K562 (cell line): Measurements from ENCODE around the gene SLC44A1. TPM values are rescaled to one million over a fixed set of nuclear protein-coding genes. Genes with fewer than 3 reads are reported as not detected.

ENCODE experiments used
- ATAC-seq: fragments of 200-7000 bp; cut with Tn5 transposase; 3 replicates; pipeline ENCODE4 v1.9.1; 2020; ENCODE audit warnings: moderate library complexity
- BruUV-seq: library from RNA; stranded (reverse); fragments of 400-500 nt; replicated peaks from 2 replicates; lab custom pipeline; 2021; lab: Mats Ljungman, UMichigan
- CTCF ChIA-PET: fragments of 300-600 bp; formaldehyde crosslinking; extraction: SDS; loops from one replicate; lab custom pipeline; 2021; ENCODE audit warnings: low intra/inter-chr PET ratio; lab: Yijun Ruan, JAX
- POLR2A ChIA-PET: fragments of 300-600, 350-650 bp; sonication (Branson Sonifier 250); formaldehyde crosslinking; extraction: SDS; loops from one replicate; lab custom pipeline; 2021; ENCODE audit warnings: antibody characterized with exemption, inconsistent platforms; lab: Yijun Ruan, JAX
- DNase-seq, 4 experiments: peaks; one replicate each; pipeline versions ENCODE4 v3.0.0 to v3.0.0-alpha.2; 2011 to 2018; ENCODE audit warnings: low spot score in 3 of 4, mixed read lengths in 3 of 4; ENCODE audit errors: extremely low read depth in 1 of 4
- FAIRE-seq: peaks from 2 replicates; lab custom pipeline; 2011; peaks lifted over from hg19 to GRCh38; lab: Jason Lieb, UNC
- H2AFZ ChIP-seq: 2 replicates; pipeline ENCODE4 v1.6.0; 2011; ENCODE audit warnings: low read depth, low read length, control low read depth, inconsistent platforms
- H3K27ac ChIP-seq: fragments of 200-600 bp; 3 replicates; pipeline ENCODE4 v1.8.0; 2011; ENCODE audit warnings: low read depth, mild to moderate bottlenecking, control low read depth, inconsistent platforms, low read length, moderate library complexity, mixed read lengths; ENCODE audit errors: extremely low read depth
- H3K27me3 ChIP-seq, 2 experiments: fragments of 300-600 bp in 1 of 2; 2 replicates in 1 of 2; 3 replicates in 1 of 2; pipeline versions ENCODE4 v1.6.0 to v1.8.0; 2011; ENCODE audit warnings: inconsistent platforms in 2 of 2, low read length in 2 of 2, mild to moderate bottlenecking in 1 of 2, mixed read lengths in 1 of 2, moderate library complexity in 1 of 2; ENCODE audit not compliant: control insufficient read depth in 2 of 2, insufficient read depth in 2 of 2
- H3K36me3 ChIP-seq: fragments of 300-600 bp; 3 replicates; pipeline ENCODE4 v1.8.0; 2011; ENCODE audit warnings: mild to moderate bottlenecking, low read length, inconsistent platforms; ENCODE audit not compliant: control insufficient read depth, insufficient read depth
- H3K4me1 ChIP-seq, 2 experiments: fragments of 200-600 bp in 1 of 2; replicated peaks in 1 of 2; 2 replicates in 1 of 2; 3 replicates in 1 of 2; pipeline versions ENCODE4 v1.5.1 to v1.8.0; 2011; ENCODE audit warnings: inconsistent platforms in 2 of 2, low read length in 2 of 2, mild to moderate bottlenecking in 1 of 2, mixed read lengths in 1 of 2, moderate library complexity in 1 of 2; ENCODE audit not compliant: control insufficient read depth in 2 of 2, insufficient read depth in 2 of 2
- H3K4me2 ChIP-seq: 2 replicates; pipeline ENCODE4 v1.6.1; 2011; ENCODE audit warnings: low read length, control low read depth, inconsistent platforms, mixed read lengths; ENCODE audit not compliant: insufficient read depth
- H3K4me3 ChIP-seq: fragments of 200-600 bp; sonication (generic), shearing (Covaris generic); 2 replicates; pipeline ENCODE4 v1.5.1; 2016; ENCODE audit warnings: control low read depth, inconsistent platforms
- H3K79me2 ChIP-seq: fragments of 200-600 bp; 3 replicates; pipeline ENCODE4 v1.8.0; 2011; ENCODE audit warnings: low read length, inconsistent platforms; ENCODE audit not compliant: control insufficient read depth, insufficient read depth
- H3K9ac ChIP-seq, 2 experiments: 2 replicates each; pipeline versions ENCODE4 v1.6.0 to v1.6.1; 2011; ENCODE audit warnings: low read depth in 2 of 2, low read length in 2 of 2, control low read depth in 1 of 2, inconsistent platforms in 1 of 2, mild to moderate bottlenecking in 1 of 2, mixed read lengths in 1 of 2; ENCODE audit not compliant: insufficient read depth in 1 of 2
- H3K9me1 ChIP-seq: one replicate; pipeline ENCODE4 v1.6.0; 2011; ENCODE audit warnings: inconsistent platforms, mild to moderate bottlenecking, low read length, moderate library complexity; ENCODE audit not compliant: control insufficient read depth, insufficient read depth
- H3K9me3 ChIP-seq: replicated peaks from 2 replicates; pipeline ENCODE4 v1.5.1; 2011; ENCODE audit warnings: low read depth, low read length, inconsistent platforms; ENCODE audit not compliant: control insufficient read depth, insufficient read depth
- H4K20me1 ChIP-seq: replicated peaks from 2 replicates; pipeline ENCODE4 v1.6.1; 2011; ENCODE audit warnings: low read length, inconsistent platforms, mixed read lengths; ENCODE audit not compliant: control insufficient read depth, insufficient read depth
- BHLHE40 ChIP-seq: IDR thresholded peaks from 2 replicates; pipeline ENCODE4 v1.6.1; 2011; ENCODE audit warnings: low read length, improper control_type of control experiment
- DACH1 ChIP-seq: fragments of 450-650 bp; IDR thresholded peaks from 2 replicates; pipeline ENCODE4 v1.6.1; 2018; ENCODE audit not compliant: partially characterized antibody
- E2F8 ChIP-seq: fragments of 450-650 bp; IDR thresholded peaks from 2 replicates; pipeline ENCODE4 v1.7.1; 2018; ENCODE audit warnings: mild to moderate bottlenecking, low read depth; ENCODE audit not compliant: partially characterized antibody
- FOXK2 ChIP-seq, 2 experiments: fragments of 450-650 bp; IDR thresholded peaks in 1 of 2; conservative IDR thresholded peaks in 1 of 2; 2 replicates each; pipeline ENCODE4 v1.6.1; 2016; ENCODE audit warnings: low read depth in 2 of 2, mild to moderate bottlenecking in 1 of 2
- WGBS: fragments of 100-300 bp; shearing (Covaris generic); methylation state at CpG from one replicate; pipeline ENCODE4 v1.1.6; 2016; ENCODE audit warnings: low coverage, mixed read lengths; ENCODE audit not compliant: insufficient coverage; ENCODE audit errors: missing lambda C conversion rate; 5-methylcytosine and 5-hydroxymethylcytosine counted together
- in situ Hi-C: fragments of 300-500 bp; cut with MboI; formaldehyde crosslinking; loops from 4 replicates; pipeline ENCODE4 v1.15.0; 2018; ENCODE audit warnings: inconsistent platforms, mixed read lengths
- intact Hi-C: fragments of 100-400 bp; cut with micrococcal nuclease; formaldehyde crosslinking; loops from 2 replicates; pipeline ENCODE4 v1.14.2; 2022
- polyA plus RNA-seq, 8 experiments: library from polyadenylated mRNA; depleted of rRNA in 4 of 8; stranded (reverse) in 5 of 8; unstranded in 3 of 8; fragments of >200 nt; fragmentation: Nextera tagmentation in 2 of 8; fragmentation: Illumina TruSeq in 1 of 8; extraction: Ambion mirVana in 2 of 8; extraction: Trizol in 1 of 8; gene quantifications; 2 replicates each; pipeline versions ENCODE4 v1.2.1 to v1.2.3, GENCODE V29; 2011 to 2014; ENCODE audit warnings: inconsistent platforms in 1 of 8, missing spikeins in 1 of 8
- total RNA-seq, 7 experiments: library from RNA; depleted of rRNA in 6 of 7; stranded (reverse); fragments of >200 nt in 6 of 7; fragmentation: Illumina TruSeq in 2 of 7; extraction: Trizol in 2 of 7; gene quantifications; 2 replicates each; pipeline versions ENCODE4 v1.2.1 to v1.2.3, GENCODE V29; 2011 to 2021; ENCODE audit warnings: low replicate concordance in 1 of 7

The SLC44A1 gene
- total and polyA plus RNA-seq, 9 of the 15 experiments (the other 6 are each of a cell fraction or from before 2014, with no cell fraction given) = 0.11 to 0.59 (median 0.30) TPM

- BruUV-seq = no TSS peak
- Histone ChIP-seq H3K27ac (no peak overlapping the region), H3K9me3 (no peaks in the 10 kb centered on the region), H3K27me3 (no peaks in the 10 kb centered on the region), H3K79me2 (no peaks in the 10 kb centered on the region), H3K9me1 (no peaks in the 10 kb centered on the region), H3K4me2 (no peak overlapping the region), H3K4me3 (no peak overlapping the region), H3K4me1 (no peaks in the 10 kb centered on the region; a peak in 1 of 5 replicates), H4K20me1 (no peaks in the 10 kb centered on the region), H3K9ac (no peak overlapping the region), H2AFZ (peak overlapping the region; percentile 47; the same call in 1 of the 2 replicates), H3K36me3 (no peaks in the 10 kb centered on the region)
- intact Hi-C loops (no loop called here), in situ Hi-C loops (no loop called here)
- DNase-seq (no peak), FAIRE-seq (no peak), ATAC-seq (peak; percentile 47; the same call in 2 of the 3 replicates)
- 6% methylated on average over 8 of the region's 8 CpGs for WGBS
- POLR2A ChIA-PET = interaction anchor here (0.6 to 1.1 kb wide), 2 partner anchors 9 to 40 kb away, joined by 3 to 4 read pairs; no protein-coding TSS in a partner anchor
- TF ChIP-seq E2F8 (no peak), BHLHE40 (0 out of 2 replicates have a peak, but pooled peaks have one; percentile 8), DACH1 (peak; percentile 34), FOXK2 (conservative IDR thresholded peaks at IDR 0.05 in 1 of 2, IDR thresholded peaks at IDR 0.05 in 1 of 2; ENCODE audit: low read depth in 2 of 2) (peak; percentile 45 to 58; a peak in 2 of 4 replicates)
- CTCF ChIA-PET = interaction anchor here (0.6 kb wide), 1 partner anchor 10 kb away, joined by 3 read pairs; no protein-coding TSS in a partner anchor
These were observed 193.8 kb downstream of the SLC44A1 start for GRCh38 chr9:105438141-105438806.
